ENCODE measurements around the gene GAPDH.

GAPDH gene

GRCh38 chr12:6530576-6531260 is 3.6 kb upstream of the GAPDH start:
- DNase-seq, result no peak

GRCh38 chr12:6532051-6532926 is 2.0 kb upstream of the GAPDH start:
- DNase-seq, result peak; percentile 69

DNA sequence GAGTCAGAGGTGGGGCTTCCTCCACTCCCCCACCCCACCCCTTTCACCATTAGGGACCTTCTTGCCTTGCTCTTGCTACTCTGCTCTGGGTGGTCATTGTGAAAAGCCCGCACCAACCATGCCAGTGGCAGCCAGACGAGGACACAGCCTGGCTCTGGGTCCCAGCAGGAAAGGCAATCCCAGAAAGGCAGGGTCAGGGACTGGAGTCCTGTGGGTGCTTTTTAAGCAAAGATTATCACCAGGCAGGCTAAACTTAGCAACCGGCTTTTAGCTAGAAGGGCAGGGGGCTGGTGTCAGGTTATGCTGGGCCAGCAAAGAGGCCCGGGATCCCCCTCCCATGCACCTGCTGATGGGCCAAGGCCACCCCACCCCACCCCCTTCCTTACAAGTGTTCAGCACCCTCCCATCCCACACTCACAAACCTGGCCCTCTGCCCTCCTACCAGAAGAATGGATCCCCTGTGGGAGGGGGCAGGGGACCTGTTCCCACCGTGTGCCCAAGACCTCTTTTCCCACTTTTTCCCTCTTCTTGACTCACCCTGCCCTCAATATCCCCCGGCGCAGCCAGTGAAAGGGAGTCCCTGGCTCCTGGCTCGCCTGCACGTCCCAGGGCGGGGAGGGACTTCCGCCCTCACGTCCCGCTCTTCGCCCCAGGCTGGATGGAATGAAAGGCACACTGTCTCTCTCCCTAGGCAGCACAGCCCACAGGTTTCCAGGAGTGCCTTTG is 1.2 kb upstream of the GAPDH start:
- peak; percentile 73 for DNase-seq

DNA sequence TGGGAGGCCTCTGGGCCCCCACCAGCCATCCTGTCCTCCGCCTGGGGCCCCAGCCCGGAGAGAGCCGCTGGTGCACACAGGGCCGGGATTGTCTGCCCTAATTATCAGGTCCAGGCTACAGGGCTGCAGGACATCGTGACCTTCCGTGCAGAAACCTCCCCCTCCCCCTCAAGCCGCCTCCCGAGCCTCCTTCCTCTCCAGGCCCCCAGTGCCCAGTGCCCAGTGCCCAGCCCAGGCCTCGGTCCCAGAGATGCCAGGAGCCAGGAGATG is 729 bp upstream of the GAPDH start:
- DNase-seq, result no peak

GRCh38 chr12:6534695-6534944 is 303 bp downstream of the GAPDH start:
- DNase-seq, result no peak

DNA sequence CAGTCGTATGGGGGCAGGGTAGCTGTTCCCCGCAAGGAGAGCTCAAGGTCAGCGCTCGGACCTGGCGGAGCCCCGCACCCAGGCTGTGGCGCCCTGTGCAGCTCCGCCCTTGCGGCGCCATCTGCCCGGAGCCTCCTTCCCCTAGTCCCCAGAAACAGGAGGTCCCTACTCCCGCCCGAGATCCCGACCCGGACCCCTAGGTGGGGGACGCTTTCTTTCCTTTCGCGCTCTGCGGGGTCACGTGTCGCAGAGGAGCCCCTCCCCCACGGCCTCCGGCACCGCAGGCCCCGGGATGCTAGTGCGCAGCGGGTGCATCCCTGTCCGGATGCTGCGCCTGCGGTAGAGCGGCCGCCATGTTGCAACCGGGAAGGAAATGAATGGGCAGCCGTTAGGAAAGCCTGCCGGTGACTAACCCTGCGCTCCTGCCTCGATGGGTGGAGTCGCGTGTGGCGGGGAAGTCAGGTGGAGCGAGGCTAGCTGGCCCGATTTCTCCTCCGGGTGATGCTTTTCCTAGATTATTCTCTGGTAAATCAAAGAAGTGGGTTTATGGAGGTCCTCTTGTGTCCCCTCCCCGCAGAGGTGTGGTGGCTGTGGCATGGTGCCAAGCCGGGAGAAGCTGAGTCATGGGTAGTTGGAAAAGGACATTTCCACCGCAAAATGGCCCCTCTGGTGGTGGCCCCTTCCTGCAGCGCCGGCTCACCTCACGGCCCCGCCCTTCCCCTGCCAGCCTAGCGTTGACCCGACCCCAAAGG is 804 bp downstream of the GAPDH start:
- DNase-seq, result peak; percentile 73

GRCh38 chr12:6535697-6535946 is 1.3 kb downstream of the GAPDH start:
- no peak for DNase-seq

DNA sequence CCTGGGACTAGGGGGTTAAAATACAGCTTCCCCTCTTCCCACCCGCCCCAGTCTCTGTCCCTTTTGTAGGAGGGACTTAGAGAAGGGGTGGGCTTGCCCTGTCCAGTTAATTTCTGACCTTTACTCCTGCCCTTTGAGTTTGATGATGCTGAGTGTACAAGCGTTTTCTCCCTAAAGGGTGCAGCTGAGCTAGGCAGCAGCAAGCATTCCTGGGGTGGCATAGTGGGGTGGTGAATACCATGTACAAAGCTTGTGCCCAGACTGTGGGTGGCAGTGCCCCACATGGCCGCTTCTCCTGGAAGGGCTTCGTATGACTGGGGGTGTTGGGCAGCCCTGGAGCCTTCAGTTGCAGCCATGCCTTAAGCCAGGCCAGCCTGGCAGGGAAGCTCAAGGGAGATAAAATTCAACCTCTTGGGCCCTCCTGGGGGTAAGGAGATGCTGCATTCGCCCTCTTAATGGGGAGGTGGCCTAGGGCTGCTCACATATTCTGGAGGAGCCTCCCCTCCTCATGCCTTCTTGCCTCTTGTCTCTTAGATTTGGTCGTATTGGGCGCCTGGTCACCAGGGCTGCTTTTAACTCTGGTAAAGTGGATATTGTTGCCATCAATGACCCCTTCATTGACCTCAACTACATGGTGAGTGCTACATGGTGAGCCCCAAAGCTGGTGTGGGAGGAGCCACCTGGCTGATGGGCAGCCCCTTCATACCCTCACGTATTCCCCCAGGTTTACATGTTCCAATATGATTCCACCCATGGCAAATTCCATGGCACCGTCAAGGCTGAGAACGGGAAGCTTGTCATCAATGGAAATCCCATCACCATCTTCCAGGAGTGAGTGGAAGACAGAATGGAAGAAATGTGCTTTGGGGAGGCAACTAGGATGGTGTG is 1.9 kb downstream of the GAPDH start:
- no peak for DNase-seq

DNA sequence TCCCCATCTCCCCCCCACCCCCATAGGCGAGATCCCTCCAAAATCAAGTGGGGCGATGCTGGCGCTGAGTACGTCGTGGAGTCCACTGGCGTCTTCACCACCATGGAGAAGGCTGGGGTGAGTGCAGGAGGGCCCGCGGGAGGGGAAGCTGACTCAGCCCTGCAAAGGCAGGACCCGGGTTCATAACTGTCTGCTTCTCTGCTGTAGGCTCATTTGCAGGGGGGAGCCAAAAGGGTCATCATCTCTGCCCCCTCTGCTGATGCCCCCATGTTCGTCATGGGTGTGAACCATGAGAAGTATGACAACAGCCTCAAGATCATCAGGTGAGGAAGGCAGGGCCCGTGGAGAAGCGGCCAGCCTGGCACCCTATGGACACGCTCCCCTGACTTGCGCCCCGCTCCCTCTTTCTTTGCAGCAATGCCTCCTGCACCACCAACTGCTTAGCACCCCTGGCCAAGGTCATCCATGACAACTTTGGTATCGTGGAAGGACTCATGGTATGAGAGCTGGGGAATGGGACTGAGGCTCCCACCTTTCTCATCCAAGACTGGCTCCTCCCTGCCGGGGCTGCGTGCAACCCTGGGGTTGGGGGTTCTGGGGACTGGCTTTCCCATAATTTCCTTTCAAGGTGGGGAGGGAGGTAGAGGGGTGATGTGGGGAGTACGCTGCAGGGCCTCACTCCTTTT is 2.7 kb downstream of the GAPDH start:
- no peak for DNase-seq

- DNase-seq, result peak; percentile 66
These were observed 3.5 kb downstream of the GAPDH start for GRCh38 chr12:6537580-6538419.

GRCh38 chr12:6538420-6539313 is 4.3 kb downstream of the GAPDH start:
- DNase-seq, result no peak

- no peak for DNase-seq
These were observed 5.0 kb downstream of the GAPDH start for GRCh38 chr12:6539314-6539682.

GRCh38 chr12:6539707-6540134 is 5.4 kb downstream of the GAPDH start:
- DNase-seq, result no peak

- peak; percentile 62 for DNase-seq
These were observed 6.0 kb downstream of the GAPDH start for GRCh38 chr12:6540181-6540877.

DNA sequence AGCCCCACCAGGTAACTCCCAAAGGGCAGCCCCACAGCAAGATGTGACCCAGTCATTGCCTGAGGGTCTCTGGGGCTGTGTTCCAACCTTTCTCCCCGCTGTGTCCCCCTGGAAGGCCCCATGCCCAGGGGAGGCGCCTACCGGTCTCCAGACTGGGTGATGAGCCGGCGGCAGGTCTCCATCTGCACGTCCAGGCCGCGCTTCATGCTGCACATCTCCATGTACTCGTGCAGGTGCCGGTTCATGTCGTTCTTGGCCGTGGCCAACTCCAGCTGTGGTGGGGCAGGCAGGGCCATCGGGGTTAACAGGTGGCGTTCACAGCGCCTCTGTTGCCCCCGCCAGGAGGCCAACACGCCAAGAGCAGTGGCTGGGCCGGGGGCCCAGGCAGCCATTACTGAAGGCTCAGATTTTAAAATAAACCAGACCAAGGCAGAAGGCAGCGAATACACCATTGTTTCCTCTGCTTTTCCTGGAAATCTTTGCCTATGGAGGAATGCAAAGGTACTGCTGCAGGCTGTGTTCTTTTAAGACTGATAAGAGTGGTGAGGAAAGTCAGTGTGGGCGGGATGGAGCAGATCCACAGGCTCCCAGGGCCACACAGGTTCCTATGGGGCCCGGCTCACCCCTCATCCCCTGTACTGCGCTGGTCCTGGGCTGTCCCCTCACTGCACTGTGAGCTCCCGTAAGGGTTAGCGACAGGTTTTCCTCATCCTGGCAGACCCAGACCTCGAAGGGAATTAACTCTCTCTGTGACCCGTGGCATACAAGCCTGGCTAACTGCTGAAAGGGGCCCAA is 7.3 kb downstream of the GAPDH start:
- DNase-seq, result no peak

DNA sequence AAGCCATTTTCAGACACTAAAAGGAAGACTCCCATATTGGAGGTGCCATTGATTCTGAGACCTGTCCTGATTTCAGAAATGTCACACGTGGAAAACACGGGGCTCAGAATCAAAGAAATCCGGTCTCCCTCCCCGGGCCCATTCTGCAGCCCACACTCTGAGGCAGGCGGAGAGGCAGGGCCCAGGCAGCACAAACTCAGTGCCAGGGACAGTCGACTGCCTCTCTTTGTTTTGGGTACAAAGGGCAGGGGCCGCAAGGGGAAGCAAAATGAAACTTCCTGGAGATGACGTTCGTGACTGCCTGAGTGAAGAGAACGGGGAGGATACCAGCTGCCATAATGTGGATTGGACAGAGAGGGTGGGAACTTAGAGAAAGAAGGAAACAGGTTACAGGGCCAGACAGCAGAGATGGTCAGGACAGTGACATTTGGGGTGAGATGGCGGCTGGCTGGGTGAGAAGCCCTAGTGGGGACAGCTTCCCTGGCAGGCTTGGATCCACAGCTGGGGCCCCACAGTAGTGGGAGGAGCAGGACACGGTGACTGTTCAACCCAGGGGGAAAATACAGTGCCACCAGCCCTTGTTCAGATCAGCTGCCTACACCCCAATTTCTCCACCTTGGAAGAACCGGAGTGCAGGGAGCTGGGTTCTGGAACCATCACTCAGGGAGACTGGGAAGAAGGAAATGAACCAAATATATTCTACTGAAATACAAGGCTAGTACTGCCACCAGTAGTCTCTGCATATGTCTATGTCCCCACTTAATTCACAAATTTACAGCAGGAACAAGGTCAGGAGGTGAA is 8.1 kb downstream of the GAPDH start:
- no peak for DNase-seq

DNA sequence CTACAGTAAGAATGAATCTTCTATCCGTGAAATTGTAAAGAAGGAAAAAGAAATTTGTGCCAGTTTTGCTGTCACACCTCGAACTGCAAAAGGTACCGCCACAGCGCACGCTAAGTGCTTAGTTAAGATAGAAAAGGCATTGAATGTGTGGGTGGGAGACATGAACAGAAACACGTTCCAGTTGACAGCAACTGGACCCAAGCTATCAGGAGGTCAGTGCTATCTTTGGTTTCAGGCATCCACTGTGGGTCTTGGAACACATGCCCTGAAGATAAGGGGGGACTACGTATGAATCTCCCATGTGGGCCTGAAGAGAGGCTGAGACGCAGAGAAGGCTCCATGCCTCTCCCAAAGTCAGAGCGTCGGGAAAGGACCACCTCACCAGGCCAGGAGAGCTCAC is 11.7 kb downstream of the GAPDH start:
- DNase-seq, result no peak

DNA sequence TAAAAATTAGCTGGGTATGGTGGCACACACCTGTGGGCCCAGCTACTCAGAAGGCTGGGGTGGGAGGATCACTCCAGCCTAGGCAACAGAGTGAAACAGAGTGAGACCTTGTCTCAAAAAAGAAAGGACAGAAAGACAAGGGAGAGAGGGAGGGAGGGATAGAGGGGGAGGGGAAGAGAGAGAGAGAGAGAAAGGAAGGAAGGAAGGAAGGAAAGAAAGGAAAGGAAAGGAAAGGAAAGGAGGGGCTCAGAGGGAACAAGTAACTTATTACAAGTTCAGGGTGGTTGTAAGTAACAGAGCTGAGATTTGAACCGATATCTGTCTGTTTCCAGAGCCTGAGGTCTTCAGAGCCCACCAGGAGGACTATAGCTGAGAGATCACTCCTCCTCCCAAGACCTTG is 13.2 kb downstream of the GAPDH start:
- DNase-seq, result no peak

Data from NCI-H1105 (cell line).